Ishikawa (cell line): ENCODE data around the gene GPR18.

Experiments
- CEBPB ChIP-seq: IDR thresholded peaks from 2 replicates; pipeline ENCODE4 v1.6.1; 2012
- CREB1 ChIP-seq: IDR thresholded peaks from 2 replicates; pipeline ENCODE4 v1.6.1; 2012; ENCODE audit warnings: low read depth
- EGR1 ChIP-seq: IDR thresholded peaks from 2 replicates; pipeline ENCODE4 v1.6.1; 2012
- EP300 ChIP-seq: IDR thresholded peaks from 2 replicates; pipeline ENCODE4 v1.6.1; 2012; ENCODE audit warnings: borderline replicate concordance
- FOXM1 ChIP-seq: IDR thresholded peaks from 2 replicates; pipeline ENCODE4 v1.6.1; 2012; ENCODE audit warnings: low read depth, borderline replicate concordance
- MAX ChIP-seq: IDR thresholded peaks from 2 replicates; pipeline ENCODE4 v1.6.1; 2012
- NFIC ChIP-seq: IDR thresholded peaks from 2 replicates; pipeline ENCODE4 v1.6.1; 2012
- RAD21 ChIP-seq: IDR thresholded peaks from 2 replicates; pipeline ENCODE4 v1.6.1; 2012; ENCODE audit warnings: low read depth
- REST ChIP-seq: IDR thresholded peaks from 2 replicates; pipeline ENCODE4 v1.6.1; 2012; ENCODE audit warnings: low read depth, mild to moderate bottlenecking
- TAF1 ChIP-seq: IDR thresholded peaks from 2 replicates; pipeline ENCODE4 v1.6.1; 2012; ENCODE audit warnings: low read depth, mild to moderate bottlenecking
- TCF12 ChIP-seq: IDR thresholded peaks from 2 replicates; pipeline ENCODE4 v1.6.1; 2012; ENCODE audit warnings: low read depth
- TEAD4 ChIP-seq: IDR thresholded peaks from 2 replicates; pipeline ENCODE4 v1.6.1; 2012
- YY1 ChIP-seq: IDR thresholded peaks from 2 replicates; pipeline ENCODE4 v1.6.1; 2012; ENCODE audit warnings: low read depth
- ZBTB7A ChIP-seq: IDR thresholded peaks from 2 replicates; pipeline ENCODE4 v1.6.1; 2012; ENCODE audit warnings: low read depth
- TF ChIP-seq, protein P1 (sequence below): IDR thresholded peaks from 2 replicates; pipeline ENCODE4 v1.6.1; 2012

The GPR18 gene

GRCh38 chr13:99227331-99227900 is 30.8 kb downstream of the GPR18 start:
- TF ChIP-seq RAD21 (no peak), MAX (no peak), TAF1 (no peak), TEAD4 (no peak), ZBTB7A (no peak), FOXM1 (no peak), YY1 (no peak), CEBPB (no peak), EGR1 (no peak), REST (no peak)
- TF ChIP-seq, protein P1, sequence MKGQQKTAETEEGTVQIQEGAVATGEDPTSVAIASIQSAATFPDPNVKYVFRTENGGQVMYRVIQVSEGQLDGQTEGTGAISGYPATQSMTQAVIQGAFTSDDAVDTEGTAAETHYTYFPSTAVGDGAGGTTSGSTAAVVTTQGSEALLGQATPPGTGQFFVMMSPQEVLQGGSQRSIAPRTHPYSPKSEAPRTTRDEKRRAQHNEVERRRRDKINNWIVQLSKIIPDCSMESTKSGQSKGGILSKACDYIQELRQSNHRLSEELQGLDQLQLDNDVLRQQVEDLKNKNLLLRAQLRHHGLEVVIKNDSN: no peak

- TF ChIP-seq RAD21 (no peak), YY1 (no peak), FOXM1 (no peak), TAF1 (no peak), CREB1 (no peak), REST (no peak), TCF12 (no peak)
- TF ChIP-seq, protein P1: no peak
Measured at GRCh38 chr13:99226513-99226912, 31.7 kb downstream of the GPR18 start.

DNA sequence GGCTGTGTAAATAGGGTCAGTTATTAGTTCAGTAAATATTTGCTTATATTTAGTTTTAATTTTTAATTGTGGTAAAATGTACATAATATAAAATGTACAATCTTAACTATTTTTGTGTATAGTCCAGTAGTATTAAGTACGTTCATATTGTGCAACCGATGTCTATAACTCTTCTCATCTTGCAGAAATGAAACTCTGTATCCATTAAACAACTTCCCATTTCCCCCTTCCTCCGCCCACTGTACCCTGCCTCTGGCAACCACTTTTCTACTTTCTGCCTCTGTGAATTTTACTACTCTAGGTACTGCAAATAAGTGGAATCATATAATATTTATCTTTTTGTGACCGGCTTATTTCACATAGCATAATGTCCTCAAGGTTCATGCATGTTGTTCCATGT is 33.1 kb downstream of the GPR18 start:
- TF ChIP-seq MAX (no peak), TEAD4 (no peak), EP300 (no peak), YY1 (no peak)

DNA sequence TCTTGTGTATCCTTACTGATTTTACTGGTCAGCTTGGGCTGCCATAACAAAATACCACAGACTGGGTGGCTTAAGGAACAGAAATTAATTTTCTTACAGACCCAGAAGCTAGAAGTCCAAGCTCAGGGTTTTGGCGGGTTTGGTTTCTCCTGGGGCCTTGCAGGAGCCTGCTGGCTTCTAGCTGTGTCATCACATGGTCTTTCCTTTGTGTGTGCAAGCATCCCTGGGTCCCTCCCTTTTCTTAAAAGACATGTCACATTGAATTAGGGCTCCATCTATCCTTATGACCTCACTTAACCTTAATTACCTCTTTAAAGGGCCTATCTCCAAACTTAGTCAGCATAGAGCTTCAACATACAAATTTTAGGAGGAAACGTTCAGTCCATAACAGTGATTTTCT is 34.2 kb downstream of the GPR18 start:
- no peak for TF ChIP-seq YY1
- TF ChIP-seq CEBPB: no peak
- no peak for TF ChIP-seq REST
- no peak for TF ChIP-seq FOXM1
- TF ChIP-seq NFIC: no peak
- TF ChIP-seq TEAD4: no peak
- no peak for TF ChIP-seq TAF1
- TF ChIP-seq MAX: no peak
- TF ChIP-seq, protein P1: no peak
- TF ChIP-seq EGR1: no peak
- TF ChIP-seq ZBTB7A: no peak
- no peak for TF ChIP-seq RAD21
- TF ChIP-seq CREB1: no peak
- TF ChIP-seq EP300: no peak
- TF ChIP-seq TCF12: no peak
